GM12801 (cell line): ENCODE data around the gene GDF7.

Experiments
- TF ChIP-seq, protein P1 (sequence below): IDR thresholded peaks from one replicate; pipeline ENCODE4 v1.5.1; 2011; ENCODE audit warnings: control low read depth; ENCODE audit not compliant: insufficient read length; ENCODE audit errors: extremely low read depth

Gene GDF7

DNA sequence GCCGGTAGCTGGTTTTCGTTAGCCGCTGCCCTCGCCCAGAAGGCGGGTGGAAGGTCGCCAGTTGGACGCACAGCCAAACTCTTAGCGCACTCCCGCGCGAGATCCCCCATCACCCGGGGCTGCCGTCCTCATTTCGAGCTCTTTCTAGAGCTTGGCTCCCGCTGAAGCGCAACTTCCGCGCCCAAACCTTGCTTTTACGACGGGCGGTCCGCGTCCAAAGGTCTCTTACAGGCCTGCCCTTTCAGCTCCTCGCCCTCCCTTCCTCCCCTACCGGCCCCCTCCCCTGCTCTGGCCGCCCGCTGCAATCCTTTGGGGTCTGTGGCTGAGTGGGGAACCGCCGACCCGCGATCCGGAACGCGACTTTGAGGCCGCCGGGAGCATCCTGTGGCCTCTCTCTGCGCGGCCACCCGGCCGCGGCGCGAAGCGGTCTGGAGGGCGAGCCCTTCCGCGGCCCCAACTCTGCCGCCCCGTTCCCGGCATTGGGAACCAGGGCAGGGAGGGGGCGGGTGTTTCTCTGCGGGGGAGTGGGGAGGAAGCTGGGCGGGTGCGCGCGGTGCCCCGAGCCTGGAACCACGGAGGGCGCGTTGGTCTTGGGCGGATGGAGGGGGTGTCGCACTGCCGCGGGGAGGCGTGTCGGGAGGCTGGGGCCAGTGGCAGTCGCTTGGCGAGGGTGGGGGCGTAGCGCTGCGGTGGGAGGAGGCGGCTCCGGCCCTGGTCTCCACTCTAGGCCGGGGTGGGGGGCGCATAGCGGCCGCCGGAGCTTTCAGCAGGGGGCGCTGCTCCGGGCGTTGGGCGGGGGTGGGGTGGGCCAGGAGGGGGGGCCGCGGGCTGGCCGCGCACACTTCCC, at the start of gene GDF7:
GDF7 (plus strand) TSS at position 841 of the 847 bp plus-strand sequence. CDS start 96 bp downstream, outside the sequence.
- TF ChIP-seq, protein P1, sequence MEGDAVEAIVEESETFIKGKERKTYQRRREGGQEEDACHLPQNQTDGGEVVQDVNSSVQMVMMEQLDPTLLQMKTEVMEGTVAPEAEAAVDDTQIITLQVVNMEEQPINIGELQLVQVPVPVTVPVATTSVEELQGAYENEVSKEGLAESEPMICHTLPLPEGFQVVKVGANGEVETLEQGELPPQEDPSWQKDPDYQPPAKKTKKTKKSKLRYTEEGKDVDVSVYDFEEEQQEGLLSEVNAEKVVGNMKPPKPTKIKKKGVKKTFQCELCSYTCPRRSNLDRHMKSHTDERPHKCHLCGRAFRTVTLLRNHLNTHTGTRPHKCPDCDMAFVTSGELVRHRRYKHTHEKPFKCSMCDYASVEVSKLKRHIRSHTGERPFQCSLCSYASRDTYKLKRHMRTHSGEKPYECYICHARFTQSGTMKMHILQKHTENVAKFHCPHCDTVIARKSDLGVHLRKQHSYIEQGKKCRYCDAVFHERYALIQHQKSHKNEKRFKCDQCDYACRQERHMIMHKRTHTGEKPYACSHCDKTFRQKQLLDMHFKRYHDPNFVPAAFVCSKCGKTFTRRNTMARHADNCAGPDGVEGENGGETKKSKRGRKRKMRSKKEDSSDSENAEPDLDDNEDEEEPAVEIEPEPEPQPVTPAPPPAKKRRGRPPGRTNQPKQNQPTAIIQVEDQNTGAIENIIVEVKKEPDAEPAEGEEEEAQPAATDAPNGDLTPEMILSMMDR, result no peak

DNA sequence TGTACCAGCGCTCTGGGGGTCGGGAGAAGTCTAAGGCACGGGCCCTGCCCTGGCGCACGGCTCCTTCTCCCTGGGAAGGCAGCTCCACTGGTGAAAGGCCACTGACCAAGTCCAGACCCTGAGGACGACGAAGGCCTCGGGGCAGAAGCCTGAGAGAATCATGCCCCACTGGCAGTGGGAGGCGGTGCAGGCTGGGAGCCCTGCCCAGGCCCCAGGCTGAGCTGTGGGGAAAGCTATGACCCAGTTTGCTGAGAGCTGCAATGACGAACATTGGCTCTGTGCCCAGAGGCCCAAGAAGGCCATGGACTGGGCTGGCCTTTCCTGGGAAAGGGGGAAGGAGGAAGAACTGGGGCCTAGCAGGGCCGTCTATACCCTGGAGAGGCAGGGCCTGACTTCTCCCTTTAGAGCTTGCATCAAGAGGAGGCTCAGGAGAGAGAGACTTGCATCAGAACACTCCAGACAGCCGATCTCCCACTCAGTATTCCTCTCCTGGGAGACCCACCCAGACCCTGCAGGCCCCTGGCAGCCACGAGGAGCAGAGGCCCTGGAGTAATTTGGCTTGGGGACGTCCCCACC, 49.0 kb upstream of the GDF7 start:
- TF ChIP-seq, protein P1, result no peak

DNA sequence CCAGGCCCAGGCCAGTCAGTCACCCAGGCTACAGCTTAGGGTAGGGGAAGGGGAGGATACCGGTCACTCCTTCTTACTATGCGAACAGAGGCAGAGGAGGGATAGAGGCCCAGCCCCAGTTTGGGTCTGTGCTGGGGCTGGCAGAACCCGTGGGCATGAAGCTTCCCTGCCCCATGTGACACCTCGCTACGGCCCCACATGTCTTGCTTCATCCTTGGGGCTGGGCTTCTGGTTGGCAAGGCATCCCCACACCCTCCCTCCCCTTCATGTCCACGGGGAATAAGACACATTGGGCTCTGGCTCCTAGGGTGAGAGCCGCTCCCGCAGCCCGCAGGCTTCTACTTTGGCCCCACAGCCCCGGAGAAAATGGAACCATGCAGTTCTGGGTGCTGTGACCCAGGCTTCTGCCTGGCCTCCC, 48.5 kb upstream of the GDF7 start:
- TF ChIP-seq, protein P1, result no peak

DNA sequence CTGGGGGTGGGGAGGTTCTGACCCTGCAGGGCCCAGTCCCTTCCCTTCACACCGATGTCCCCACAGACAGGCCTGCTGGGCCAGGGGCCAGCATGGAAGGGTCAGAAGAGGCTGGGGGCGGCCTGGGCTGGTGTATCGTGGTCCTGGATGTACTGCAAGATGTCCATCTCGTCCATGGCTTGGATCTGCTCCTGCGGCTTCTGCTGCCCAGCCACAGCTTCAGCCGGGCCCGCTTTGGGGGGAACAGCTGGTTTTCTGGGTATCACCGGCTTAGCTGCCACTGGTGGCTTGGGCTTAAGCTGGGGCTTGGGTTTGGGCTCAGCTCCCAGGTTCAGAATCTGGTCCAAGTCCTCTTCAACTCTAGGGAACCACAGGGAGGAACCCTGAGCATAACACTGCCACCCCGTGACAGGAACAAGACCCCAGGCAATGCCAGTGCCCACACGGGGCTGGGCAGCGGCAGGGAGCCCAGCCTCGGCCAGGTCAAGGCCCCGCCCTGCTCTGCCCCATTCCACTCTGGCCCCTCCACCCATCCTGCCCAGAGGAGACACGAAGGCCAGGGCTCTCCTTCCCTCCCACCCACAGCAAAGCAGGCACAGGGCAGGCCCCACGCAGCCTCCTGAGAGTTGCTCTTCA, 47.9 kb upstream of the GDF7 start:
- TF ChIP-seq, protein P1, result no peak

DNA sequence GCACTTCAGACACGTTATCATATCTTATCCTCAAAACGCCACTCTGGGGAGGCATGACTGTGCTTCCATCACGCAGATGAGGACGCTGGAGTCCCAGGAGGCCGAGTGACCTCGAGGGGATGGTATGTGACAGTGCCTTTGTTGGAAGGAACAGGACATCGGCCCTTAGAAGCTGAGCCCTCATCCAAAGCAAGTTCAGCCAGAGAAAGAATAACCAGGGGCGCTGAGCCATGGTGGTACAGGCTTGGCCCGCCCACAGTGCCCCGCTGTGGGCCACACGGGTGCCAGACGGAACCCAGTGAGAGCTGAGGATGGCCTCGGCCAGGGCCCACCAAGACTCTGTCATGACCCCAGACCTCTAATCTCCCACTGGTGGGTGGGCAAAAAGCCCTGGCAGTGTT, 47.3 kb upstream of the GDF7 start:
- TF ChIP-seq, protein P1, result no peak

DNA sequence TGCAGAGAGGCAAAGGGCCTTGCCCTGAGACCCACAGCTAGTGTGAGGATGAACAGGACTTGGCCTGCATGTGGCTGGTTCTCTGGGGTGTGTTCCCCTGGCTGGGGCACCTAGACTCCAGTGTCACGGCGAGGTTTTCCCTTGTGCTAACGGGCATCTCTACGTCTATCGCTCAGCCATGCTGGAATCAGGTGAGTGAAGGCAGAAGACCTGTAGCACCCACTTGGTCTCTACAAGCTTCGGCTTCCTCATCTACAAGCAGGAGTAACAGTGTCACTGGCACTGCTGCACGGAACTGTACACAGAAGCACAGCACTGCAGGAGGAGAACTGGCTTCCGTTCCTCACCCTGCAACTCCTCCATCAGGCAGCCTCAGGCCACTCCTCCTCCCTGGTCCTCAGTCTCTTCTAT, 46.7 kb upstream of the GDF7 start:
- TF ChIP-seq, protein P1, result no peak

DNA sequence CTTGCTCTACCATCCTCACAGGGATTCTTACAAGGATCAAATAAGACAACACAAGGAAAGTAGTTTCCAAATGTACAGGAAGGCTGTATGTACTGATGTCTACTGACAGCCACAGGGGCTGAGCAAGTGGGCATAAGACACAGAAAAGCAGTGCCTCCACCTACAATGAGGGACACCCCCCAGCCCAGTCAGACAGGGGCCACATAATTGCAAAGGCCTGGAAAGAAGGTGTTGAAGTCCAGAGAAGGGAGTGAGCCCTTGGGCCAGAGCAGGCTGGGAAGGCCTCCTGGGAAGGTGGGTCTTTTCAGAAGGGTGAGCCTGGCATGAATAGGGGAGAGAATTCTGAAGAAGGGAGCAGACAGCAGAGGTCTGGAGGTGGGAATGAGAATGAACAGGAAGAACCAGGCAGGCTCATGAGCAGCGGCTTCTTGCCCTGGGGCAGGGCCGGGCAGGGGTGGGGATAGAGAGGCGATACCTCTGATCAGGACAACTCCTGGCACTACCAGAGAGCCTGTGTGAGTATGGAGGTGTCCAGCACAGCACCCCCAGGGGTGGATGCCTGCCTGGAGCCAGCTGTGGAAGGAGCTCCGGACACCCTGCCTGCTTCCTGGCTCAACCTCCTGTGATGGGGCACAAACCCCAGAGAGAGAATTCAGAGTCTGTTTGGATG, 46.1 kb upstream of the GDF7 start:
- TF ChIP-seq, protein P1, result no peak
